Right lung (tissue), 5 donors: ENCODE results near the gene KATNB1. TPM values are rescaled to one million over a fixed set of nuclear protein-coding genes. Genes with fewer than 3 reads are reported as not detected.
"Not testable (repeated sequence)": the region's sequence is repeated elsewhere in the genome, so short reads cannot be mapped to it uniquely, and the experiment has no call there.

ENCODE experiments used
- DNase-seq, 2 donors: peaks; one replicate each; pipeline ENCODE4 v3.0.0-alpha.2; 2013
- polyA plus RNA-seq, 5 donors: library from polyadenylated mRNA; unstranded; fragments of 120-200 nt; gene quantifications; one replicate each; pipeline versions ENCODE4 v1.2.1 to v1.2.3, GENCODE V29; 2013; ENCODE audit warnings: inconsistent platforms in 1 of 5, low replicate concordance in 1 of 5; ENCODE audit not compliant: insufficient read length in 5 of 5, insufficient read depth in 1 of 5

KATNB1 gene
- polyA plus RNA-seq, 5 donors: 12.2 to 19.8 (median 13.3) TPM

DNA sequence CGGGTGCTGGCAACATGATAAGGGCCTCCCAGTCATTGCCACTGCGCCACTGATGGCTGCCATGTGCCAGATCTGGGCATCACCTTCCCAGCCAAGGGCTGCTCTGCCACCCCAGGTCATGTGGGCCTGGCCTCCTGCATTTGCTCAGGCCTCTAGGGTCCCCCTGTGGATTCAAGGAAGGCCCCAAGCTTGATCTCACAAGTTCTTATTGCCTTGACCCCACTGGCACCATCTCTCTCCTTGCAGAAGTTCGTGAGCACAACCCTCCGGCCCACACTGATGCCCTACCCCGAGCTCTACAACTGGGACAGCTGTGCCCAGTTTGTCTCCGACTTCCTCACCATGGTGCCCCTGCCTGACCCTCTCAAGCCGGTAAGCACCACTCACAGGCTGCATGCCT, 35.7 kb upstream of the KATNB1 start:
- DNase-seq: no peak

DNA sequence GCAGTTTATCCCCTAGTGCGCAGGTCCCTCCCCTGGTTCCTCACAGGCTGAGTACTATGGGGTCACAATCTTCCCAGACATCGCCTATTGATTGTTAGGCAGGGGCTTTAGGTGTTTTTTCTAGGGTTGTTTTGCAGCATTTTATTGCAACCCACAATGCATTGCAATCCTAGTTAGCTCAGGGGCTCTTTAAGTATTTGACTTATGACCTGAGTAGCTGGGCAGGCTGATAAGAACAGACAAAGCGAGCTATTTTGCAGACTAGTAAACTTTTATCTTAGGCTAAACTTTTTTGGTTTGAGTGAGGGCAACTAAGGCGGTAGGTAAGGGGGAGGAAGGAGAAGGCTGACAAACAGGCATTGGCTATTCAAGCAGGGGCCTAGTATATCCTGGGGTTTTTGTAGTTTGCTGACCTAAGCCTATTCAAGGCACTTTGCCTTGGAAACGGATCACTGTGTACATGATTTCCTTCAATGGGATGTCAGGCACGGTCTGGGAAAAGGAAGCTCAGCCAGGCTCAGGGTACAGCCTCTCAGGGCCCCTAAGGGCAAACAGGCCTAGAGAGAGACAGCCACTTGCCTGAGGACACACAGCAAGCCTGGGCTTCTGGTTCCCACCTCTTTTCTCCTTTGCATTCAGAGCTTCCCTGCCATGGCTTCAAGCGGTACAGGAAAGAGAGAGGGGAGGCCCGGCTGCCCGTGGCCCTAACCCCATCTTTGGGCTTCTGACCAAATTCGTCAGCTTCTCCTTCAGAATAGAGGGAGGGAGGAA, 34.6 kb upstream of the KATNB1 start:
- no peak for DNase-seq

DNA sequence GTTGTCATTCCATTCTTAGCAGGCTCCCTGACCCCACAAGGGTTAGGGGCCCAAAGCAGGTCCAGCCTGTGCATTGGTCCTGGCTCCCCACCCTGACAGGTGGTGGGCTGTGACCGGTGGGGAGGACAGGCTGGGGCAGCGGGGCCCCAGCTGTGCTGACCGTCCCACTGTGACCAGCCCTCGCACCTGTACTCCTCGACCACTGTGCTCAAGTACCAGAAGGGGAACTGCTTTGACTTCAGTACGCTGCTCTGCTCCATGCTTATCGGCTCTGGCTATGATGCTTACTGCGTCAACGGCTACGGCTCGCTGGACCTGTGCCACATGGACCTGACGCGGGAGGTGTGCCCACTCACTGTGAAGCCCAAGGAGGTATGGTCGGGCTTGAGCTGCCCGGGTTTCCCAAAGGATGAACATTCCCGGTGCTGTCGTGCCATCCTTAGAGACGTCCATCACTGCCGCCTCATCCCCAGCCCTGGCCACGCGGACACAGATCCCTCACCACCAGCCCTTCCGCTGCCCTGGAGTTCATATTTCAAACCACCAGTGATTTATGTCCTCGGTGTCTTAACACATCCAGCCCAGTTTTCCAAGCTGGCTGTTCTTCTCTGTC, 33.7 kb upstream of the KATNB1 start:
- DNase-seq: no peak

DNA sequence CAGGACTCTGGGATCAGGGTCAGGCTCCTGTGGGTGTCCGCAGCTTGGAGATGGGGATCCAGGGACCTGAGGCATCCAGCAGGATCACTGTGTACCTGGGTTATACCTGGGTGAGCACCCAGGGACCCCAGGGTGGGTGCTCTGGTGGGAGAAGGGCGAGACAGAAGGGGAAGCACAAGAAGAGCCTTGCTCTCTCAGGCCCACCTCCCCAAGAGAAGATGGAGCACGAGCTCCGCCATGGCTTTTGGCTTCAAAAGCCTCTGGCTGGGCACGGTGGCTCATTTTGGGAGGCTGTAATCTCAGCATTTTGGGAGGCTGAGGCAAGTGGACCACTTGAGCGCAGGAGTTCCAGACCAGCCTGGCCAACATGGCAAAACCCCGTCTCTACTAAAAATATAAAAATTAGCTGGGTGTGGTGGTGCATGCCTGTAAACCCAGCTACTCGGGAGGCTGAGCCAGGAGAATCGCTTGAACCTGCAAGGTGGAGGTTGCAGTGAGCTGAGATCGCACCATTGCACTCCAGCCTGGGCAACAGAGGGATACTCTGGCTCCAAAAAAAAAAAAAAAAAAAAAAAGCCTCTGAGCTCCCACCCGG, 32.1 kb upstream of the KATNB1 start:
- no peak for DNase-seq

DNA sequence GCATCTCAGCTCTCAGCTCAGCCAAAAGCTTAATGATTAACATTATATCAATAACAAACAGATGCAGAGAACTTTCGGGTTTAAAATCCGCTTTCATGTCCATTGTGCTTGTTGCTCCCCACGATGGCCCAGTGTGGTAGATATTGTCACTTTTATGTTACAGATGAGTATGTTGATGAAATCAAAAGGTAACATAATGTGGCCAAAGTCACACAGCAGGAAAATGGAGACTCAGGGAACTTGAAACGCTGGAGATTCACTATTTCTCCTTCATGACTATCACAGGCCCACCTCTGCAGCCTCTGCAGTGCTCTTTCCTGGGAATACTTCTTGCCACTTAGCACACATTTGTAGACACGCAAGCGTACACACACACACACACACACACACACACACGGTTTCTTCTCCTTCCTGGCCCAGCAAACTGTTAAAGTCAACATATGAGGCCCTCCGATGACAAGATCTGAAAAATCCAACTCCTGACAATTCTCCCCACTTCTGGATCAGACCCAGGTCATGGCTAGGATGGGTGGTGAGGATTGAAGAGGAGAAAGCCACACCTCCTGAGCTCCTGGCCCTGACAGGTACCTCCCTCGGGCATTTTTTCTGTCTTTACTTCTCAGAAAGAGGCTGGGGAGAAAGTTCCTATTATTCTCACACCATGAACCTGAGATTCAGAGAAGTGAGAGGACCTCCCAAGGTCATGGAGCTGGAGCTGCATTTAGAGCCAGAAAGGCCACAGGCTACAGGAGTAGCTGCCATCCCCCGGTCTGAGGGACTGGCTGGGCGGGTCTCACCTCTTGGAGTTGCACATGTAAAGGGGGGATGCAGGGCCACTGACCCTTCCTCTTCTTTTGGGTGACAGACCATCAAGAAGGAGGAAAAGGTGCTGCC, 31.3 kb upstream of the KATNB1 start:
- DNase-seq: no peak

DNA sequence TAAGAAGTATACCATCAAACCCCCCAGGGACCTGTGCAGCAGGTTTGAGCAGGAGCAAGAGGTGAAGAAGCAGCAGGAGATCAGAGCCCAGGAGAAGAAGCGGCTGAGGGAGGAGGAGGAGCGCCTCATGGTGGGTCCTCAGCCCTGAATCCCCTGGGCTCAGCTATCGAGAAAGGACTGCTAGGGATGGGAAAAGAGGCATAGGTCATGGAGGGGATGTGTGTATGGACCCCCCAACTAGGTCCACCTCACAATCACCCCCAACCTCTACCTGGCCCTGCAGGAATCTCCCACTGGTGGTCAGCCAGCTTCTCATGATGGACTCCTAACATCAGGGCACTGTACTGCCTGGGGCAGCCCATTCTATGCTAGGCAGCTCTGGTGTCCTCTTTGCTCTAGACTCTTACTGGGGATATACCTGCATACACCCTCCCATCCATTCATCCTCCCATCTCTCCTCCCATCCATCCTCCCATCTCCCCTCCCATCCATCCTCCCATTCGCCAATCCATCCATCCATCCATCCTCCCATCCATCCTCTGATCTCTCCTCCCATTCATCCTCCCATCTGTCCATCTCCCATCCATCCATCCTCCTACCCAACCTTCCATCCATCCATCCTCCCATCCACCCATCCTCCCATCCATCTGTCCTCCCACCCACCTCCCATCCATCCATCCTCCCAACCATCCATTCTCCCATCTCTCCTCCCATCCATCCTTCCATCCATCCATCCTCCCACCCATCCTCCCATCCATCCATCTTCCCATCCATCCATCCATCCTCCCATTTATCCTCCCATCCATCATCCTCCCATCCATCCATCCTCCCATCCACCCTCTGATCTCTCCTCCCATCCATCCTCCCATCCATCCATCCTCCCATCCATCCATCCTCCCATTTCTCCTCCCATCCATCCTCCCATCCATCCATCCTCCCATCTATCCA, 30.4 kb upstream of the KATNB1 start:
- DNase-seq: no peak

DNA sequence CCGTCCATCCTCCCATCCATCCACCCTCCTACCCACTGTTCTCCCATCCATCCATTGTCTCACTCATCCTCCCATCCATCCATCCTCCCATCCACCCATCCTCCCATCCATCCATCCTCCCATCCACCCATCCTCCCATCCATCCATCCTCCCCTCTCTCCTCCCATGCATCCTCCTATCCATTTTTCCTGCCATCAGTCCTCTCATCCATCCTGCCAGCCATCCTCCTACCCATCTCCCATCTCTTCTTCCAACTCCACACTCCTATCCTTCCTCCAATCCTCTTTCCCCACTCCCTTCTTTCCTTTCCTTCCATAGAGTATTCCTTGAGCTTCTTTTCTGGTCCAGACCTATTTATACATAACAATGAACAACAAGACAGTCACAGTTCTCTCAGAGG, 28.9 kb upstream of the KATNB1 start:
- no peak for DNase-seq

DNA sequence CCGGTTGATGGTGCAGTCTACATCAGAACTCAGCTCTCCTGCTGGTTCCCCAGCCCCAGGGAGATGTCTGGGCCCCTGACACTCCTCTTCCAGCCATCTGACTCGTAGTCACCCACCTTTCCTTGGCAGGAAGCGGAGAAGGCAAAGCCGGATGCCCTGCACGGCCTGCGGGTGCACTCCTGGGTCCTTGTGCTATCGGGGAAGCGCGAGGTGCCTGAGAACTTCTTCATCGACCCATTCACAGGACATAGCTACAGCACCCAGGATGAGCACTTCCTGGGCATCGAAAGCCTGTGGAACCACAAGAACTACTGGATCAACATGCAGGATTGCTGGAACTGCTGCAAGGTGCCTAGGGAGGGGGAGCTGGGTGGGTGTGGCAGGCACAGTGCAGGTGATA, 28.2 kb upstream of the KATNB1 start:
- no peak for DNase-seq

DNA sequence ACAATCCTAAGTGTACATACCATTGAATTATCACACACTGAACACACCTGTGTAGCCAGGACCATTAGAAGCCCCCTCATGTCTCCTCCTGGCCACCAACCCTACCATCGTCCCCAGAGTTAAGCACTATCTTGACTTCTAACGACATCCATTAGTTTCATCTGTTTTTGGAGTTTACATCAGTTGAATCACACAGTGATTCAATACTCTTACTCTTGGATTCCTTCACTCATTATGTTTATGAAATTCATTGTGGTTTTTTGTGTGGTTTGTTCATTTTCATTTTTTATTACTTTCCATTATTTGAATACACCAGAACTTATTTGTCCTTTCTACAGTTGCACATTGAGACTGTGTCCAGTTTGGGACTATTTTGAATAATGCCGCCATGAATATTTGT, 27.4 kb upstream of the KATNB1 start:
- no peak for DNase-seq

DNA sequence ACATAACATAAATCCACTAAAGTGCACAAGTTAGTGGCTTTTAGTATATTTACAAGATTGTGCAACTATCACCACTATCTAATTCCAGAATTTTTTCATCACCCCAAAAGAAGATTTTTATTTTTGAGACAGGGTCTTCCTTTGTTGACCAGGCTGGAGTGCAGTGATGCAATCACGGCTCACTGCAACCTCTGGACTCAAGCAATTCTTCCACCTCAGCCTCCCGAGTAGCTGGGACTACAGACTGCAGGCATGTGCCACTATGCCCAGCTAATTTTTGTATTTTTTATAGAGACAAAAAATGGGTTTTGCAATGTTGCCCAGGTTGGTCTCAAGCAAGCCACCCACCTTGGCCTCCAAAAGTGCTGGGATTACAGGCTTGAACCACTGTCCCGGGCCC, 25.9 kb upstream of the KATNB1 start:
- no peak for DNase-seq

DNA sequence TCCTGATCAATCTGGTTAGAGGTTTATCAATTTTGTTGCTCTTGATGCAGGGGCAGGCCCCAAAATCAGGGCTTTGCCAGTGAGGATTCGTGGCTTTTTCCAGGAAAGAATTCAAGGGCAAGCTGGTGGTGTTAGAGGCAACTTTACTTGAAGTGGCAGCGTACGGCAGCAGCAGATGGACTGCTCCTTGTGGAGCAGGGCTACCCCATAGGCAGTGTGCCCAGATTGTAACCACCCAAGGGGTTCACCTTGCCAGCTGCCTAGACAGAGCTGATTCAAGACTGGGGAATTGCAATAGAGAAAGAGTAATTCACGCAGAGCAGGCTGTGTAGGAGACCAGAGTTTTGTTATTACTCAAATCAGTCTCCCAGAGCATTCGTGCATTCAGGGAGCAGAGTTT, 24.2 kb upstream of the KATNB1 start:
- DNase-seq: no peak

DNA sequence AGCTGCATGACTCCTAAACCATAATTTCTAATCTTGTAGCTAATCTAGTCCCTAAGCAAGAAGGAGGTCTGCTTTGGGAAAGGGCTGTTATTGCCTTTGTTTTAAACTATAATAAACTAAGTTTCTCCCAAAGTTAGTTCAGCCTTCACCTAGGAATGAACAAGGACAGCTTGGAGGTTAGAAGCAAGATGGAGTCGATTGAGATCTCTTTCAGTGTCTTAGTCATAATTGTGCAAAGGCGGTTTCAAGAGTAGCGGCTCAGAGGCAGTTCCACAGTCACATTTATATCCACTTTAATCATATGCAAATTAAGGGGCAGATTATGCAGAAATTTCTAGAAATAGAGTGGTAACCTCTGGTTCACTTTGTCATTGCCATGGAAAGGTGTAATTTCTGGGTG, 23.6 kb upstream of the KATNB1 start:
- DNase-seq: no peak

DNA sequence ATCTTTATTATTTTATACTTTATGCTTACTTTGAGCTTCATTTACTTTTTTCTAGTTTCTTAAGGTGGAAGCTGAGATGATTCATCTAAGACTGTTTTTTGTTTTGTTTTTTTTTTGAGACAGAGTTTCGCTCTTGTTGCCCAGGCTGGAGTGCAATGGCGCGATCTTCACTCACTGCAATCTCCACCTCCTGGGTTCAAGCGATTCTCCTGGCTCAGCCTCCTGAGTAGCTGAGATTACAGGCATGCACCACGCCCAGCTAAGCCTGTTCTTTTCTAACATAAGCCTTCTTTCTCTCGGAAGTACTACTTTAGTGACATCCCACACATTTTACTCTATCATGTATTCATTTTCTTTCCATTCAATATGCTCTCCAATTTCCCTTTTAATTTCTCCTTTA, 23.0 kb upstream of the KATNB1 start:
- DNase-seq: not testable (repeated sequence)

DNA sequence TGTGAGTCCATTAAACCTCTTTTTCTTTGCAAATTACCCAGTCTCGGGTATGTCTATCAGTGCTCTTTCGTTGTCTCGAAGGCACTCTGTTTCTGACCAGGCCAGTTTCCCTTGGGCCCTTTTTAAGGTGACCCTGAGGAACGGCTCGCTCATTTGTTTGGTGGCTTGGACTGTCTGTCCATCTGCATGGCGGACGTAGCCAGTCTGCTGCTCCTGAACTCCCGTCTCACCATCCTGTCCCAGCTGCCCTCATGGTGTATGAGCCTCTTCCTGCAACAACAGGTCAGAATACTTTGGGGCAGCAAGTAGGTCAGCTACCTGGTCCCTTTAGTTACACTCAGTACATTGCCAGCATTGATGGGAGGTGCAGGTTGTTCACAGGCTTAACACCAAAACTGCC, 22.0 kb upstream of the KATNB1 start:
- no peak for DNase-seq

DNA sequence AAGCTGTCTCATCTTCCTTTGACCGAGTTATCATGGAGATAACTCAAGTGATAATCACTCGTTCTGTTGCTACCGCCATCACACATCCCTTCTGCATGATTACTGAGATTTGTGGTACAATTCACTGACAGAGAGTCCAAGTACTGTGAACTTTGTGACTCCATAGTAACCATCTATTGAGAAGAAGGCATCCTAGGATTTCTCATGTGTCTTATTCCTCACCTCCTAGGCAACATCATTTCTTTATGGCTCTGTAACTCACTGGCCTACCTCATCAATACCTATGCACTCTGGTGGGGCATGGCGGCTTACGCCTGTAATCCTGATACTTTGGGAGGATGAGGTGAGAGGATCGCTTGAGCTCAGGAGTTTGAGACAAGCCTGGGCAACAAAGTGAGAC, 21.5 kb upstream of the KATNB1 start:
- no peak for DNase-seq

DNA sequence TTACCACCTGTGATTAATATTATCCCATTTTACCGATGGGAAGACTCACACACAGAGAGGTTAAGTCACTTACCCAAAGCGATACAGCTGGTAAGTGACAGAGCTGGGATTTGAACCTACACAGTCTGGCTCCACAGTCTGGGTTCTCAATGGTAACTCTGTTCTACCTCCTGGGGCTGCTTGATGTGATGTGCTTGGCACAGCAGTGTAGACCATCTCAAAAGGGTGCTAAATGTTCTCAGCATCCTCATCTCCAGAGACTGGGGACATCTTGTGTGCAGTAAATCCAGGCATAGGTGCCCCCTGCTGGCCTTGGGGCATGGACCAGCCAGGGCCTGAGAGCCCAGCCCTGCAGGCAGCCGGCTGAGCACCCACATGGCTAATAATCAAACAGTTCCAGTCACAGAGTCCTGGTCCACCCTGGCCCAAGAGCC, 15.4 kb upstream of the KATNB1 start:
- DNase-seq: peak in 1 of 2 donors; percentile 24

DNA sequence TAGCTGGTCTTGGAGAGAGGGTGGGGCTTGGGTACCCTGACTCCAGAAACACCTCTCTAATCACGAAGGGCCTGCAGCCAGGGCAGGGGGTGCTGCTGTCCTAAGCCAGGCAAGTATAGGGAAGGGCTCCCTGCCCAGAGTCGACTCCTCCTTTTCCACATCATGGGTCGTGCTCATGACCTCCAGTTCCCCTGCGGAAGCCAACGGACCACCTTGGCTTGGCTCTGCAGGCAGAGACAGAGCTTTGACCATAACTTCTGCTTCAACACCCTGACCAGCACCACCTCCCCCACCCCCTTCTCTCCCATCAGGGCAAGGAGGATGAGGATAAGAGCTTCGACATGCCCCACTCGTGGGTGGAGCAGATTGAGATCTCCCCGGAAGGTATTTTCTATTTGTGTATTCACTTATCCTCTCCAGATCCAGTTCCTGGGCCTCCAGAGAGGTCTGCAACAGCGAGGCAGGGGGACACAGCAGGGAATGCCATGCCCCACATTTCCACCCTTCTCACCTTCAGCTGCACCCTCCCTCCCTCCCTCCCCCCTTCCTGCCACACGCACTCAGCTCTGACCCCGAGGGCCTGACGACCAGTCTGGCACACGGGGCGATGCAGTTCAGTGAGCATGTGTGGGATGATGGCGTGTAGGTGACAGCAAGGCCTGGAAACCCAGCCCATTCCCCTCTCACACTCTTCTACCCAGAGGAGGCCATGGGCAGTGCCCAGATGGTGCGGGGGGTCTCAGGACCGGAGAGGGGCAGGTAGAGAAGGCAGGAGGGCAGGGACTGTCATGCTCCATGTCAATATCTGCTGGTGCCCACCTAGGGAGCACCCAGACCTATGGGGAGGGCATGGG, 14.0 kb upstream of the KATNB1 start:
- no peak for DNase-seq

DNA sequence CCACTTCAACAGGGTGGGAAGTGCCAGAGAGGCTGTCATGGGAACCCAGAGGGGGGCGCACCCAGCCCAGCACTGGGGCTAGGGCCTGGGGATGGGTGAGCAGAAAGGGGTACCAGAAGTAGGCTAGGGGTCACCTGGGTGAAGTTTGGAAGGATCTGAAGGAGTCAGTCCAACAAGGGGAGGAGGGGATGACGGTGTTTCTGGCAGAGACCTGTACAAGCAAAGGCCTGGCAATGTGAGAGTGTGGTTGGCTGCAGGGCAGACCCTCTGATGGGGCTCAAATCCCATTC, 13.4 kb upstream of the KATNB1 start:
- no peak for DNase-seq

DNA sequence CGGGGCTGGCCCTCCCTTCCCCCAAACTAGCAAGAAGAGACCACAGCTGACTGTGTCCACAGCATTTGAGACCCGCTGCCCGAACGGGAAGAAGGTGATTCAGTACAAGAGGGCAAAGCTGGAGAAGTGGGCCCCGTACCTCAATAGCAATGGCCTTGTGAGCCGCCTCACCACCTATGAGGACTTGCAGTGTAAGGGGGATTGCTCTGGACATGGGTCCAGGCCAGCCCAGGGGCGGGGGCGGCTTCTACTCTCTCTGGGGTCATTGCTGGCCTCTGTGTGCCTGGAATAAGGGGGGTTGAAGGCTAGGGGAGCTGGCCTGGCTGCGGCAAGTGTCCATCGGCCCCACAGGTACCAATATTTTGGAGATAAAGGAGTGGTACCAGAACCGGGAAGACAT, 12.9 kb upstream of the KATNB1 start:
- DNase-seq: no peak

DNA sequence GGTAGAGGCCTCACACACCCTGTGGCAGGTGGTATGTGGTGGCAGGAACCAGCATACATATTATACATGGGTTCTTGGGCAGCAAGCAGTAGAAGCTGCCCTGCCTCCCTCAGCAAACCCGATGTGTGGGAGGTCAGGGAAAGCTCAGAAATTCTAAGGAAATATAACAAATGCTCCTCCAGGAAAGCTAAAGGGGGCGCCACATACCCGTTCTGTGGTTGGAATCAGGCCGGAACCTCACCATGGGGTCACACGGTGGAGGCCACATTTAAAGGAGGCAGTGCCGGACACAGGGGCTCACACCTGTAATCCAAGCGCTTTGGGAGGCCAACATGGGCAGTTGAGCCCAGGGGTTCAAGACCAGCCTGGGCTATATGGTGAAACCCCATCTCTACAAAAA, 12.4 kb upstream of the KATNB1 start:
- DNase-seq: no peak
